WERI-Rb-1 (cell line): ENCODE data around the gene TLR8.
"Not testable (repeated sequence)": the region's sequence is repeated elsewhere in the genome, so short reads cannot be mapped to it uniquely, and the experiment has no call there.

Experiments
- DNase-seq: peaks from one replicate; pipeline ENCODE4 v3.0.0-alpha.2; 2020
- H3K27ac ChIP-seq: fragments of 250-450 bp; sonication (Bioruptor Pico); 2 replicates; pipeline ENCODE4 v1.5.1; 2020; ENCODE audit warnings: mild to moderate bottlenecking, moderate library complexity
- H3K27me3 ChIP-seq: fragments of 250-450 bp; sonication (Bioruptor Pico); 2 replicates; pipeline ENCODE4 v1.5.1; 2021; ENCODE audit warnings: mild to moderate bottlenecking, low read depth, moderate library complexity; ENCODE audit not compliant: insufficient read depth, severe bottlenecking
- H3K36me3 ChIP-seq: fragments of 250-450 bp; sonication (Bioruptor Pico); 2 replicates; pipeline ENCODE4 v1.5.1; 2020; ENCODE audit warnings: mild to moderate bottlenecking, moderate library complexity
- H3K4me3 ChIP-seq: 2 replicates; pipeline ENCODE4 v1.5.1; 2011; ENCODE audit warnings: low read depth, mild to moderate bottlenecking, control low read depth, low read length
- H3K9me3 ChIP-seq: fragments of 250-450 bp; sonication (Bioruptor Pico); 2 replicates; pipeline ENCODE4 v1.5.1; 2021; ENCODE audit warnings: mild to moderate bottlenecking, moderate library complexity; ENCODE audit not compliant: severe bottlenecking
- TF ChIP-seq, protein P1 (sequence below): IDR thresholded peaks from 2 replicates; pipeline ENCODE4 v1.5.1; 2011; ENCODE audit warnings: low read depth, mild to moderate bottlenecking, control low read depth, inconsistent platforms, low read length

Gene TLR8

GRCh38 chrX:12922599-12922919 is 16.1 kb downstream of the TLR8 start:
- Histone ChIP-seq H3K27me3 (peaks cover 69% of the 10 kb centered on the region), H3K4me3 (no peak overlapping the region), H3K27ac (no peak overlapping the region), H3K36me3 (no peaks in the 10 kb centered on the region), H3K9me3 (no peaks in the 10 kb centered on the region)
- TF ChIP-seq, protein P1, sequence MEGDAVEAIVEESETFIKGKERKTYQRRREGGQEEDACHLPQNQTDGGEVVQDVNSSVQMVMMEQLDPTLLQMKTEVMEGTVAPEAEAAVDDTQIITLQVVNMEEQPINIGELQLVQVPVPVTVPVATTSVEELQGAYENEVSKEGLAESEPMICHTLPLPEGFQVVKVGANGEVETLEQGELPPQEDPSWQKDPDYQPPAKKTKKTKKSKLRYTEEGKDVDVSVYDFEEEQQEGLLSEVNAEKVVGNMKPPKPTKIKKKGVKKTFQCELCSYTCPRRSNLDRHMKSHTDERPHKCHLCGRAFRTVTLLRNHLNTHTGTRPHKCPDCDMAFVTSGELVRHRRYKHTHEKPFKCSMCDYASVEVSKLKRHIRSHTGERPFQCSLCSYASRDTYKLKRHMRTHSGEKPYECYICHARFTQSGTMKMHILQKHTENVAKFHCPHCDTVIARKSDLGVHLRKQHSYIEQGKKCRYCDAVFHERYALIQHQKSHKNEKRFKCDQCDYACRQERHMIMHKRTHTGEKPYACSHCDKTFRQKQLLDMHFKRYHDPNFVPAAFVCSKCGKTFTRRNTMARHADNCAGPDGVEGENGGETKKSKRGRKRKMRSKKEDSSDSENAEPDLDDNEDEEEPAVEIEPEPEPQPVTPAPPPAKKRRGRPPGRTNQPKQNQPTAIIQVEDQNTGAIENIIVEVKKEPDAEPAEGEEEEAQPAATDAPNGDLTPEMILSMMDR = no peak
- DNase-seq = no peak

DNA sequence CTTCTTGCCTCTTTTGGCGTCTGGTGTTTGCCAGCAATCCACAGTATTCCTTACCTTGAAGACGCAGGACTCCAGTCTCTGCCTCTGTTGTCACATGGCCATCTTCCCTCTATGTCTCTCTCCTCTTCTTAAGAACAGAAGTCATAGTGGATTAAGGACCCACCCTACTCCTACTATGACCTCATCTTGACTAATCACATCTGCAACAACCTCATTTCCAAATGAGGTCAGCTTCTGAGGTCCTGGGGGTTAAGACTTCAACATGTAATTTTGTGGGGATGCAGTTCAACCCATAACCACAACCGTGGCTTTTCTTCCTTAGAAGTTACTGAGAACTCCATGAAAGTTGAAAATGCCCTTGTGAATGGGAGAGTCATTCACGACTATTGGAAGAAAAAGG is 23.3 kb downstream of the TLR8 start:
- TF ChIP-seq, protein P1 = no peak
- DNase-seq = no peak
- Histone ChIP-seq H3K27me3 (peaks cover 22% of the 10 kb centered on the region), H3K9me3 (no peaks in the 10 kb centered on the region), H3K36me3 (no peaks in the 10 kb centered on the region), H3K4me3 (no peak overlapping the region), H3K27ac (no peak overlapping the region)

GRCh38 chrX:12930150-12930549 is 23.7 kb downstream of the TLR8 start:
- no peak for DNase-seq

GRCh38 chrX:12932244-12932643 is 25.8 kb downstream of the TLR8 start:
- Histone ChIP-seq H3K36me3 (no peaks in the 10 kb centered on the region), H3K9me3 (peaks cover 3% of the 10 kb centered on the region), H3K4me3 (no peak overlapping the region), H3K27me3 (peaks cover 16% of the 10 kb centered on the region), H3K27ac (no peak overlapping the region)
- DNase-seq = no peak
- TF ChIP-seq, protein P1 = no peak

More at GRCh38 chrX:12930150-12930549, 23.7 kb downstream of the TLR8 start:
- TF ChIP-seq, protein P1 = no peak
- Histone ChIP-seq H3K27ac (no peak overlapping the region), H3K4me3 (no peak overlapping the region), H3K27me3 (peaks cover 22% of the 10 kb centered on the region), H3K36me3 (no peaks in the 10 kb centered on the region), H3K9me3 (no peaks in the 10 kb centered on the region)

DNA sequence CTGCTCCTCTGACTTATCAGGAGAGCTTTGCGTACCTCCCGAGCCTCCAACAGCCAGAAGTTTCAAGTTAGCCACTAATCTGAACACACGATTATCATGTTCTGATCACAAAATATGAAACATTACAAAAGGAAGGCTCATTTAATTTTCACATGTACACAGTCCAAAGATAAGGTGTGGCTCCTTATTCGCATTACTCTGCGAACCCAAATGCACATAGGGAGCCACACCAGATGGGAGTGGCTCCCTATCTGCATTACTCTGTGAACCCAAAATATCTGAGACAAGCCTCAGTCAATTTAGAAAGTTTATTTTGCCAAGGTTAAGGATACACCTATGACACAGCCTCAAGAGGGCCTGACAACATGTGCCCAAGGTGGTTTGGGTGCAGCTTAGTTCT is 28.4 kb downstream of the TLR8 start:
- TF ChIP-seq, protein P1 = no peak
- Histone ChIP-seq H3K4me3 (no peak overlapping the region), H3K27me3 (peaks cover 9% of the 10 kb centered on the region), H3K27ac (no peak overlapping the region), H3K36me3 (no peaks in the 10 kb centered on the region), H3K9me3 (peaks cover 3% of the 10 kb centered on the region)
- no peak for DNase-seq

- no peak overlapping the region for H3K27ac ChIP-seq
- no peaks in the 10 kb centered on the region for H3K36me3 ChIP-seq
- no peak for DNase-seq
- TF ChIP-seq, protein P1 = no peak
- H3K9me3 ChIP-seq = peaks cover 3% of the 10 kb centered on the region
- H3K4me3 ChIP-seq = no peak overlapping the region
- H3K27me3 ChIP-seq = peaks cover 7% of the 10 kb centered on the region
These were observed 30.5 kb downstream of the TLR8 start for GRCh38 chrX:12936947-12937346.

GRCh38 chrX:12940471-12940870 is 34.1 kb downstream of the TLR8 start:
- H3K27ac ChIP-seq, H3K9me3 ChIP-seq, H3K4me3 ChIP-seq, H3K27me3 ChIP-seq, H3K36me3 ChIP-seq, DNase-seq: not testable (repeated sequence)

DNA sequence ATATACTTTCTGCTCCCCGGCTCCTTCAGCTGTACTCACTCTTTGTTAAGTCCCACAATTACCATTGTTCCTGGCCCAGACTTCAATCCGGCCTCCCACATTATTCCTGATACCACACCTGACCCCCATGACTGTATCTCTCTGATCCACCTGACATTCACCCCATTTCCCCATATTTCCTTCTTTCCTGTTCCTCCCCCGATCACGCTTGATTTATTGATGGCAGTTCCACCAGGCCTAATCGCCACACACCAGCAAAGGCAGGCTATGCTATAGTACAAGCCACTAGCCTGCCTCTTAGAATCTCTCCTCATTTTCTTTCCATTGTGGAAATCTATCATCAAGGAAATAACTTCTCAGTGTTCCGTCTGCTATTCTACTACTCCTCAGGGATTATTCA is 37.2 kb downstream of the TLR8 start:
- H3K27me3 ChIP-seq, DNase-seq, H3K36me3 ChIP-seq, H3K9me3 ChIP-seq, H3K27ac ChIP-seq, H3K4me3 ChIP-seq: not testable (repeated sequence)

DNA sequence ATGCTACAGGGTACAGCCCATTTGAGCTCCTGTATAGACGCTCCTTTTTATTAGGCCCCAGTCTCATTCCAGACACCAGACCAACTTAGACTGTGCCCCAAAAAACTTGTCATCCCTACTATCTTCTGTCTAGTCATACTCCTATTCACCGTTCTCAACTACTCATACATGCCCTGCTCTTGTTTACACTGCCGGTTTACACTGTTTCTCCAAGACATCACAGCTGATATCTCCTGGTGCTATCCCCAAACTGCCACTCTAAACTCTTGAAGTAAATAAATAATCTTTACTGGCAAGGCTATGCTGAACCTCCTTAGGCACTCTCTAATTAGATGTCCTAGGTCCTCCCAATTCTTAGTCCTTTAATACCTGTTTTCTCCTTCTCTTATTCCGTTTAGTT is 38.0 kb downstream of the TLR8 start:
- not testable (repeated sequence) for DNase-seq, H3K36me3 ChIP-seq, H3K9me3 ChIP-seq, H3K27ac ChIP-seq, H3K4me3 ChIP-seq, H3K27me3 ChIP-seq
